Loucy (cell line): ENCODE data around the gene PCBP3.

Source experiments
- EZH2phosphoT487 ChIP-seq: fragments of 200-600 bp; IDR thresholded peaks from 2 replicates; pipeline ENCODE4 v1.6.1; 2018; ENCODE audit warnings: antibody characterized with exemption, mild to moderate bottlenecking, moderate library complexity, borderline replicate concordance
- TF ChIP-seq, protein P1 (sequence below): fragments of 200-600 bp; sonication (generic); conservative IDR thresholded peaks from 2 replicates; pipeline ENCODE4 v1.5.1; 2014; ENCODE audit warnings: mild to moderate bottlenecking, antibody characterized with exemption, low read length

DNA sequence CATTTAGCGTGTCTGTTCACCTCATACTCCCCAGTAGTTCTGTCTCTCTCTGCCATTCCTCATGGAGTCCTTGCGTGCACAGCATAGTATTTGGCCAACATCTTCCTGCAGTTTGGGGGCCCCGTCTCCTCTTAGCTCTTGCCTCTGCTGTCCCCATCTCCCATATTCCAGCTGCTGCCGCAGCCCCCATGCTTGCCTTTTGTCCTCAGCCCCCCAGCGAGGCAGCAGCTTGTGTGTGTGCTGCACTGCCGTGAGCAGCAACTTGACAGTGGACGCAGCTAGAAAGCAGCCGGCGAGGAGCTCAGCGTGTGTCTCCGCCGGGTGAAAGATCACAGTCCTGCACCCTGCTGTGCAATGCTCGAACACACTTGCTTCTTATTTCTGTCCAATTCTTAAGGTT, 173.8 kb downstream of the PCBP3 start:
- TF ChIP-seq, protein P1, sequence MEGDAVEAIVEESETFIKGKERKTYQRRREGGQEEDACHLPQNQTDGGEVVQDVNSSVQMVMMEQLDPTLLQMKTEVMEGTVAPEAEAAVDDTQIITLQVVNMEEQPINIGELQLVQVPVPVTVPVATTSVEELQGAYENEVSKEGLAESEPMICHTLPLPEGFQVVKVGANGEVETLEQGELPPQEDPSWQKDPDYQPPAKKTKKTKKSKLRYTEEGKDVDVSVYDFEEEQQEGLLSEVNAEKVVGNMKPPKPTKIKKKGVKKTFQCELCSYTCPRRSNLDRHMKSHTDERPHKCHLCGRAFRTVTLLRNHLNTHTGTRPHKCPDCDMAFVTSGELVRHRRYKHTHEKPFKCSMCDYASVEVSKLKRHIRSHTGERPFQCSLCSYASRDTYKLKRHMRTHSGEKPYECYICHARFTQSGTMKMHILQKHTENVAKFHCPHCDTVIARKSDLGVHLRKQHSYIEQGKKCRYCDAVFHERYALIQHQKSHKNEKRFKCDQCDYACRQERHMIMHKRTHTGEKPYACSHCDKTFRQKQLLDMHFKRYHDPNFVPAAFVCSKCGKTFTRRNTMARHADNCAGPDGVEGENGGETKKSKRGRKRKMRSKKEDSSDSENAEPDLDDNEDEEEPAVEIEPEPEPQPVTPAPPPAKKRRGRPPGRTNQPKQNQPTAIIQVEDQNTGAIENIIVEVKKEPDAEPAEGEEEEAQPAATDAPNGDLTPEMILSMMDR, result no peak
- TF ChIP-seq EZH2phosphoT487, result no peak
